Muscle layer of colon (tissue), 2 donors: ENCODE data around the gene BCR.
A peak's percentile ranks its signal among the peaks of the same experiment; 100 is the strongest.

Experiments
- H3K27ac ChIP-seq: one replicate; pipeline ENCODE4 v1.7.0; 2013; ENCODE audit warnings: low read depth, mild to moderate bottlenecking, low read length, moderate library complexity
- H3K27me3 ChIP-seq, 2 donors: one replicate each; pipeline ENCODE4 v1.7.0; 2013; ENCODE audit warnings: low read length in 2 of 2, mild to moderate bottlenecking in 2 of 2; ENCODE audit not compliant: insufficient read depth in 2 of 2, control insufficient read depth in 1 of 2
- H3K36me3 ChIP-seq: one replicate; pipeline ENCODE4 v1.7.0; 2013; ENCODE audit warnings: mild to moderate bottlenecking, low read length; ENCODE audit not compliant: insufficient read depth
- H3K4me1 ChIP-seq: one replicate; pipeline ENCODE4 v1.7.0; 2013; ENCODE audit warnings: mild to moderate bottlenecking, low read length; ENCODE audit not compliant: insufficient read depth
- H3K4me3 ChIP-seq, 2 donors: one replicate each; pipeline ENCODE4 v1.7.0; 2013; ENCODE audit warnings: low read length in 2 of 2, low read depth in 1 of 2, mild to moderate bottlenecking in 1 of 2, moderate library complexity in 1 of 2
- H3K9ac ChIP-seq: one replicate; pipeline ENCODE4 v1.7.0; 2013; ENCODE audit warnings: low read length
- H3K9me3 ChIP-seq: one replicate; pipeline ENCODE4 v1.7.0; 2013; ENCODE audit warnings: mild to moderate bottlenecking, low read length
- donor health status: abdominal sarcoma.
- donor health status: Adenocarcinoma of cecum.

BCR gene

GRCh38 chr22:23164091-23164490, 16.2 kb upstream of the BCR start:
- Histone ChIP-seq H3K9ac (no peak overlapping the region), H3K4me1 (peaks cover 3% of the 10 kb centered on the region), H3K27ac (no peak overlapping the region), H3K36me3 (no peaks in the 10 kb centered on the region), H3K4me3 (no peak overlapping the region), H3K9me3 (no peaks in the 10 kb centered on the region), H3K27me3 (no peaks in the 10 kb centered on the region)

- H3K36me3 ChIP-seq: no peaks in the 10 kb centered on the region
- H3K4me3 ChIP-seq: no peak overlapping the region
- H3K27ac ChIP-seq: no peak overlapping the region
- H3K9ac ChIP-seq: no peak overlapping the region
- no peaks in the 10 kb centered on the region for H3K9me3 ChIP-seq
- H3K27me3 ChIP-seq: no peaks in the 10 kb centered on the region
- peaks cover 3% of the 10 kb centered on the region for H3K4me1 ChIP-seq
Observed at GRCh38 chr22:23166042-23166831, 14.1 kb upstream of the BCR start.

GRCh38 chr22:23166841-23167616, 13.3 kb upstream of the BCR start:
- H3K27me3 ChIP-seq: no peaks in the 10 kb centered on the region
- H3K27ac ChIP-seq: no peak overlapping the region
- no peaks in the 10 kb centered on the region for H3K36me3 ChIP-seq
- no peaks in the 10 kb centered on the region for H3K9me3 ChIP-seq
- no peak overlapping the region for H3K9ac ChIP-seq
- H3K4me1 ChIP-seq: peaks cover 3% of the 10 kb centered on the region
- H3K4me3 ChIP-seq: no peak overlapping the region

GRCh38 chr22:23168391-23169042, 11.8 kb upstream of the BCR start:
- no peak overlapping the region for H3K4me3 ChIP-seq
- no peaks in the 10 kb centered on the region for H3K9me3 ChIP-seq
- no peak overlapping the region for H3K9ac ChIP-seq
- H3K4me1 ChIP-seq: peaks cover 3% of the 10 kb centered on the region
- H3K36me3 ChIP-seq: no peaks in the 10 kb centered on the region
- no peak overlapping the region for H3K27ac ChIP-seq
- no peaks in the 10 kb centered on the region for H3K27me3 ChIP-seq

GRCh38 chr22:23169043-23169406, 11.3 kb upstream of the BCR start:
- Histone ChIP-seq H3K9ac (no peak overlapping the region), H3K4me3 (no peak overlapping the region), H3K36me3 (no peaks in the 10 kb centered on the region), H3K4me1 (peaks cover under 1% of the 10 kb centered on the region), H3K27me3 (no peaks in the 10 kb centered on the region), H3K9me3 (no peaks in the 10 kb centered on the region), H3K27ac (no peak overlapping the region)

- Histone ChIP-seq H3K27me3 (no peaks in the 10 kb centered on the region), H3K4me3 (no peak overlapping the region), H3K36me3 (no peaks in the 10 kb centered on the region), H3K9me3 (no peaks in the 10 kb centered on the region), H3K9ac (no peak overlapping the region), H3K4me1 (peaks cover 18% of the 10 kb centered on the region), H3K27ac (no peak overlapping the region)
Observed at GRCh38 chr22:23175817-23176644, 4.3 kb upstream of the BCR start.

- H3K4me1 ChIP-seq: peaks cover 19% of the 10 kb centered on the region
- no peak overlapping the region for H3K27ac ChIP-seq
- no peak overlapping the region for H3K9ac ChIP-seq
- H3K27me3 ChIP-seq: no peaks in the 10 kb centered on the region
- H3K36me3 ChIP-seq: no peaks in the 10 kb centered on the region
- no peaks in the 10 kb centered on the region for H3K9me3 ChIP-seq
- no peak overlapping the region for H3K4me3 ChIP-seq
Observed at GRCh38 chr22:23176645-23177027, 3.7 kb upstream of the BCR start.

GRCh38 chr22:23177197-23177596, 3.1 kb upstream of the BCR start:
- H3K27ac ChIP-seq: no peak overlapping the region
- no peaks in the 10 kb centered on the region for H3K9me3 ChIP-seq
- H3K9ac ChIP-seq: no peak overlapping the region
- no peak overlapping the region for H3K4me3 ChIP-seq
- H3K27me3 ChIP-seq: no peaks in the 10 kb centered on the region
- peaks cover 25% of the 10 kb centered on the region for H3K4me1 ChIP-seq
- H3K36me3 ChIP-seq: no peaks in the 10 kb centered on the region

GRCh38 chr22:23178512-23179254, 1.6 kb upstream of the BCR start:
- H3K27me3 ChIP-seq: no peaks in the 10 kb centered on the region
- peaks cover 40% of the 10 kb centered on the region for H3K4me1 ChIP-seq
- H3K9ac ChIP-seq: peak overlapping the region; percentile 55
- H3K27ac ChIP-seq: peak overlapping the region; percentile 16
- H3K9me3 ChIP-seq: no peaks in the 10 kb centered on the region
- H3K36me3 ChIP-seq: no peaks in the 10 kb centered on the region
- H3K4me3 ChIP-seq: no peak overlapping the region

GRCh38 chr22:23179381-23180299, 669 bp upstream of the BCR start:
- no peaks in the 10 kb centered on the region for H3K27me3 ChIP-seq
- H3K9ac ChIP-seq: peak overlapping the region; percentile 55
- no peaks in the 10 kb centered on the region for H3K9me3 ChIP-seq
- H3K4me1 ChIP-seq: peaks cover 49% of the 10 kb centered on the region
- no peaks in the 10 kb centered on the region for H3K36me3 ChIP-seq
- H3K27ac ChIP-seq: peak overlapping the region; percentile 16
- peak overlapping the region; percentile 55 for H3K4me3 ChIP-seq
